DOHH2 (cell line): Measurements from ENCODE around the gene IL34.
"Not testable (repeated sequence)": the region's sequence is repeated elsewhere in the genome, so short reads cannot be mapped to it uniquely, and the experiment has no call there.

Experiments used
- EZH2phosphoT487 ChIP-seq: fragments of 200-600 bp; sonication (generic); IDR thresholded peaks from 2 replicates; pipeline ENCODE4 v1.6.1; 2017; ENCODE audit warnings: borderline replicate concordance, mild to moderate bottlenecking, antibody characterized with exemption, low read length, moderate library complexity, mixed read lengths
- TF ChIP-seq, protein P1 (sequence below): fragments of 200-600 bp; sonication (generic); IDR thresholded peaks from one replicate; pipeline ENCODE4 v1.5.1; 2014; ENCODE audit warnings: antibody characterized with exemption, mild to moderate bottlenecking, low read depth, low read length; ENCODE audit not compliant: poor library complexity, severe bottlenecking

DNA sequence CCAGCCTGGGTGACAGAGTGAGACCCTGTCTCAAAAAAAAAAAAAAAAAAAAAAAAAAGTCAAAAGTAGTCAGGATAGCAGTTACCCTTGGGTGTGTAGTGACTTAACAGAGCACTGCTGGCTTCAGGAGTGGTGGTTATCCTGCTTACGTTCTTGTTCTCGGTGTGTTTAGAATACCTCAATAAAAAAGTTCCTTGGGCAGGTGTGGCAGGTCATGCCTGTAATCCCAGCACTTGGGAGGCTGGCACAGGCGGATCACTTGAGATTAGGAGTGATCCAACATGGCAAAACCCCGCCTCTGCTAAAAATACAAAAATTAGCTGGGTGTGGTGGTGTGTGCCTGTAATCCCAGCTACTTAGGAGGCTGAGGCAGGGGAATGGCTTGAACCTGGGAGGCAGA lies 24.6 kb downstream of the IL34 start:
- TF ChIP-seq, protein P1, sequence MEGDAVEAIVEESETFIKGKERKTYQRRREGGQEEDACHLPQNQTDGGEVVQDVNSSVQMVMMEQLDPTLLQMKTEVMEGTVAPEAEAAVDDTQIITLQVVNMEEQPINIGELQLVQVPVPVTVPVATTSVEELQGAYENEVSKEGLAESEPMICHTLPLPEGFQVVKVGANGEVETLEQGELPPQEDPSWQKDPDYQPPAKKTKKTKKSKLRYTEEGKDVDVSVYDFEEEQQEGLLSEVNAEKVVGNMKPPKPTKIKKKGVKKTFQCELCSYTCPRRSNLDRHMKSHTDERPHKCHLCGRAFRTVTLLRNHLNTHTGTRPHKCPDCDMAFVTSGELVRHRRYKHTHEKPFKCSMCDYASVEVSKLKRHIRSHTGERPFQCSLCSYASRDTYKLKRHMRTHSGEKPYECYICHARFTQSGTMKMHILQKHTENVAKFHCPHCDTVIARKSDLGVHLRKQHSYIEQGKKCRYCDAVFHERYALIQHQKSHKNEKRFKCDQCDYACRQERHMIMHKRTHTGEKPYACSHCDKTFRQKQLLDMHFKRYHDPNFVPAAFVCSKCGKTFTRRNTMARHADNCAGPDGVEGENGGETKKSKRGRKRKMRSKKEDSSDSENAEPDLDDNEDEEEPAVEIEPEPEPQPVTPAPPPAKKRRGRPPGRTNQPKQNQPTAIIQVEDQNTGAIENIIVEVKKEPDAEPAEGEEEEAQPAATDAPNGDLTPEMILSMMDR: not testable (repeated sequence)
- TF ChIP-seq EZH2phosphoT487: not testable (repeated sequence)
